Thyroid gland (tissue), 4 donors: Measurements from ENCODE around the gene TRAF5. TPM values are rescaled to one million over a fixed set of nuclear protein-coding genes. Genes with fewer than 3 reads are reported as not detected.

Source experiments
- DNase-seq, 2 donors: peaks; one replicate each; pipeline ENCODE4 v3.0.0-alpha.2; 2019
- H3K27ac ChIP-seq, 3 donors: fragments of 200-600 bp; sonication (generic); 1 replicate in 2 of 3; 2 replicates in 1 of 3; pipeline ENCODE4 v1.5.1; 2016 to 2019; ENCODE audit warnings: mild to moderate bottlenecking in 1 of 3, moderate library complexity in 1 of 3
- H3K27me3 ChIP-seq: fragments of 200-600 bp; sonication (generic); one replicate; pipeline ENCODE4 v1.5.1; 2019
- H3K36me3 ChIP-seq, 2 donors: fragments of 200-600 bp; sonication (generic); one replicate each; pipeline ENCODE4 v1.5.1; 2016 to 2019
- H3K4me1 ChIP-seq, 2 donors: fragments of 200-600 bp; sonication (generic); one replicate each; pipeline ENCODE4 v1.5.1; 2017 to 2019
- H3K4me3 ChIP-seq, 3 donors: fragments of 200-600 bp; sonication (generic); replicated peaks in 1 of 3; 1 replicate in 2 of 3; 2 replicates in 1 of 3; pipeline ENCODE4 v1.5.1; 2016; ENCODE audit warnings: mild to moderate bottlenecking in 1 of 3
- H3K9me3 ChIP-seq: fragments of 200-600 bp; sonication (generic); one replicate; pipeline ENCODE4 v1.5.1; 2017
- CTCF ChIP-seq, 6 experiments: fragments of 200-600 bp in 3 of 6; fragments of 450-650 bp in 3 of 6; sonication (generic) in 3 of 6; IDR thresholded peaks; one replicate each; pipeline ENCODE4 v1.5.1; 2016 to 2019; ENCODE audit warnings: antibody characterized with exemption in 6 of 6, mild to moderate bottlenecking in 2 of 6, inconsistent platforms in 1 of 6, moderate library complexity in 1 of 6
- POLR2A ChIP-seq, 2 donors: fragments of 450-650 bp; IDR thresholded peaks; one replicate each; pipeline ENCODE4 v1.6.1; 2017; ENCODE audit warnings: antibody characterized with exemption in 2 of 2, mild to moderate bottlenecking in 2 of 2, moderate library complexity in 1 of 2
- WGBS, 2 donors: methylation state at CpG; one replicate each; pipeline ENCODE4 v1.1.5; 2017; 5-methylcytosine and 5-hydroxymethylcytosine counted together
- intact Hi-C: fragments of 100-400 bp; cut with DNase I; formaldehyde crosslinking; loops from one replicate; pipeline ENCODE4 v1.15.1; 2023
- total RNA-seq, 4 donors: library from RNA; depleted of rRNA; stranded (reverse); fragments of >200 nt; gene quantifications; one replicate each; pipeline ENCODE4 v1.2.3, GENCODE V29; 2016

Gene TRAF5
- total RNA-seq, 4 donors from 2014 or later, result 3.1 to 5.9 (median 4.0) TPM

- no peaks in the 10 kb centered on the region for H3K9me3 ChIP-seq
- H3K27ac ChIP-seq, result no peak overlapping the region
- WGBS, 2 donors, result 75 to 84% methylated on average over 2 of the region's 2 CpGs
- H3K4me3 ChIP-seq, result no peak overlapping the region
- H3K36me3 ChIP-seq, result no peaks in the 10 kb centered on the region
- intact Hi-C loops, result no loop called here
- no peak for DNase-seq
- TF ChIP-seq CTCF (IDR thresholded peaks at IDR 0.05) (no peak), POLR2A (IDR thresholded peaks at IDR 0.05) (no peak)
- H3K4me1 ChIP-seq, result no peaks in the 10 kb centered on the region
- no peaks in the 10 kb centered on the region for H3K27me3 ChIP-seq
Measured at GRCh38 chr1:211420845-211421454, 94.3 kb downstream of the TRAF5 start.

DNA sequence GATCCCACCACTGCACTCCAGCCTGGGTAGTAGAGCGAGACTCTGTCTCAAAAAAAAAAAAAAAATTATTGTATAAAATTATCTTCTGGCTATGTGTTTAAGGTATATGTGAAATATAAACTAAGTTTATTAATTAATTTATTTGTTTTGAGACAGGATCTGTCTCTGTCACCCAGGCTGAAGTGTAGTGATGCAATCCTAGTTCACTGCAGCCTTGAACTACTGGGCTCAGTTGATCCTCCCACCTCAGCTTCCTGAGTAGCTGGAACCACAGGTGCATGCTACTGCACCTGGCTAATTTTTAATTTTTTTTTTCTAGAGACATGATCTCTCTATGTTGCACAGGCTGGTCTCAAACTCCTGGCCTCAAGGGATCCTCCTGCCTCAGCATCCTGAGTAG, 97.4 kb downstream of the TRAF5 start:
- no peak for TF ChIP-seq CTCF (IDR thresholded peaks at IDR 0.05)
- TF ChIP-seq POLR2A (IDR thresholded peaks at IDR 0.05), result no peak
- Histone ChIP-seq H3K27me3 (no peaks in the 10 kb centered on the region), H3K9me3 (no peaks in the 10 kb centered on the region), H3K4me1 (no peaks in the 10 kb centered on the region), H3K27ac (no peak overlapping the region), H3K4me3 (no peak overlapping the region), H3K36me3 (no peaks in the 10 kb centered on the region)
- no peak for DNase-seq
- 100% methylated on average over 1 of the region's 1 CpG for WGBS, 2 donors
- intact Hi-C loops, result no loop called here

Other genes with a start within 250 kb of the TRAF5 start
- 1 to 10 TPM in 2 of 4 donors, not detected in 2; 1.3 TPM for gene KCNH1, start 192.7 kb upstream of the TRAF5 start, total RNA-seq
- 100 to 1,000 TPM in 2 of 4 donors, 10 to 100 TPM in 2; 78.1 to 110 (median 102) TPM for gene RCOR3, start 67.5 kb upstream of the TRAF5 start, total RNA-seq
- not detected for gene RD3, start 165.3 kb downstream of the TRAF5 start, total RNA-seq